MG63 (cell line): ENCODE results near the gene HMGN1. TPM values are rescaled to one million over a fixed set of nuclear protein-coding genes. Genes with fewer than 3 reads are reported as not detected.

ENCODE experiments used
- DNase-seq: peaks from one replicate; pipeline ENCODE4 v3.0.0-alpha.2; 2020
- H3K27me3 ChIP-seq: fragments of 250-450 bp; sonication (Bioruptor Pico); 2 replicates; pipeline ENCODE4 v1.5.1; 2020; ENCODE audit warnings: mild to moderate bottlenecking, moderate library complexity
- H3K36me3 ChIP-seq: fragments of 250-450 bp; sonication (Bioruptor Pico); 2 replicates; pipeline ENCODE4 v1.5.1; 2020; ENCODE audit warnings: mild to moderate bottlenecking, moderate library complexity
- H3K4me3 ChIP-seq: fragments of 250-450 bp; sonication (Bioruptor Pico); 2 replicates; pipeline ENCODE4 v1.5.1; 2020; ENCODE audit warnings: mild to moderate bottlenecking, moderate library complexity
- H3K9me3 ChIP-seq: fragments of 250-450 bp; sonication (Bioruptor Pico); 2 replicates; pipeline ENCODE4 v1.5.1; 2020; ENCODE audit warnings: mild to moderate bottlenecking, moderate library complexity
- total RNA-seq: library from RNA; depleted of rRNA; stranded (reverse); fragments of >200 nt; shearing (Covaris generic); gene quantifications from 2 replicates; pipeline ENCODE4 v1.2.3, GENCODE V29; 2014; ENCODE audit warnings: low replicate concordance

Gene HMGN1
- total RNA-seq, 1 experiment from 2014 or later = 474 TPM

DNA sequence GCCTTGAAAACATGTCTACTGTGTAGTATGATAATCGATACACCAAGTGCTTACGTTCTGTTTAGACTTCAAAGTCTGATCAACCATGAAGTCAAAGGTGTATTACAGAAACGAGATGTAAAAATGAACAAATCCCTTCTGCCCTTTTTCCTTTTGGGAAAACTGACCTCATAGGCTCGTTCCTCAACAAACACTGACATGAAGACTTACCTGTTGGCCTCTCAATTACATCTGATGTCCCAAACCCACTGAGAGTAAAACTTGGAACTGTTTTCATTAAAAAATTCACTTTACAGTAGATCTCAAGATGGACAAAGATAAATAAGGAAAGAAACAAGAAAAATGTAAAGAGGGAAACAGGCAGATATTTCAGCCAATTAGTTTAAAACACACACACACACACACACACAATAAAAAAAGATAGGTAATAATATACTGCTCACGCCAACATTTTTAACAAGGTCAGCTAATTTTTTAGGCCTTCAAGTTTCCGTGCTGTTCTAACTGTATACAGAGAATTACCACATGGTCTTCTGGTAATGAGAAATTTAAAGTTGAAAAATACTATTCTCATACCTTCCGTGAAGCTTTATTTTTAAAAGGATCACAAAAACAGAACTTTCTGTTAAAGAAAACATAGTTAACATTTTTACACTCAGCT is 2.1 kb downstream of the HMGN1 start:
- no peak for DNase-seq
- Histone ChIP-seq H3K27me3 (no peaks in the 10 kb centered on the region), H3K4me3 (peak overlapping the region; percentile 94), H3K36me3 (peaks cover 58% of the 10 kb centered on the region), H3K9me3 (no peaks in the 10 kb centered on the region)

DNA sequence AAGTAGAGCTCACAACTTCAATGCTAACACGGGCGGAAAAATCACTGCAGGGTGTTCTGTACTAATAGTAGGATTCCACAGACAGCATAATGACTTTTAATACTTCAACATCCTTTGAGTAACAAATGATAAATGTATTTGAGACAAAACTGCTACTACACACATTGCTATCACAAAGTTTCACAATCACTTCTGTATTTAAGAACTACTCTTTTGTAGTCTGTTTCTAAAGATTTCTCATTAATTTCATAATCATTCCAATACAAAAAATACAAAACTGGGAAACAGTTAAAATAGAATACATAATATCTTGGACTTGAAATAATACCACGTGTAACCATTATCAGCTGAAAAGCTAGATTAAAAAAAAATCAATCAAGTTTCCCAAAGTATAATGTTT is 2.7 kb downstream of the HMGN1 start:
- no peak overlapping the region for H3K4me3 ChIP-seq
- H3K9me3 ChIP-seq = no peaks in the 10 kb centered on the region
- peaks cover 64% of the 10 kb centered on the region for H3K36me3 ChIP-seq
- no peak for DNase-seq
- H3K27me3 ChIP-seq = no peaks in the 10 kb centered on the region

GRCh38 chr21:39345440-39345839 is 3.4 kb downstream of the HMGN1 start:
- Histone ChIP-seq H3K4me3 (no peak overlapping the region), H3K27me3 (no peaks in the 10 kb centered on the region), H3K36me3 (peaks cover 69% of the 10 kb centered on the region), H3K9me3 (no peaks in the 10 kb centered on the region)
- no peak for DNase-seq

- no peak overlapping the region for H3K4me3 ChIP-seq
- H3K36me3 ChIP-seq = peaks cover 69% of the 10 kb centered on the region
- DNase-seq = no peak
- H3K9me3 ChIP-seq = no peaks in the 10 kb centered on the region
- no peaks in the 10 kb centered on the region for H3K27me3 ChIP-seq
Measured at GRCh38 chr21:39344848-39345247, 4.0 kb downstream of the HMGN1 start.

- no peaks in the 10 kb centered on the region for H3K27me3 ChIP-seq
- H3K4me3 ChIP-seq = no peak overlapping the region
- no peaks in the 10 kb centered on the region for H3K9me3 ChIP-seq
- no peak for DNase-seq
- peaks cover 49% of the 10 kb centered on the region for H3K36me3 ChIP-seq
Measured at GRCh38 chr21:39341249-39341923, 7.5 kb downstream of the HMGN1 start.

DNA sequence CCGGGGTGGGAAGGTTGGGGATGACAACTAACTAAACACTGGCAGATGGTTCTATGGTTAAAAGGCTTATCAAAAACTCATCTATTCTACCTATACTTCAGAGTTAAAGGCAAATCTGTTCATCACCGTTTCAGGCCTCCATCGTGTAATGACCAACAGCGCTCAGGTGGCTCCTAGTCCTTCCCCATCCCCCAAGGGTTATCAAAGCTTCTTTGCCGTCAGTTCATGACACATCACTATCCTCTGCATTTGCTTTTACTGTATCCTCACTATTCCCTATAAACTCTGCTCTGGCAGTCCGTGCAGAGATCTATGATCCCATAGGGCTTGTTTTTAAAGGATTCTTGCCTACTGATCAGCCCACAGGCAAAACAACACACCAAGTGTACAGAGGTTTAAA is 8.2 kb downstream of the HMGN1 start:
- DNase-seq = no peak
- Histone ChIP-seq H3K27me3 (no peaks in the 10 kb centered on the region), H3K9me3 (no peaks in the 10 kb centered on the region), H3K4me3 (no peak overlapping the region), H3K36me3 (peaks cover 42% of the 10 kb centered on the region)

DNA sequence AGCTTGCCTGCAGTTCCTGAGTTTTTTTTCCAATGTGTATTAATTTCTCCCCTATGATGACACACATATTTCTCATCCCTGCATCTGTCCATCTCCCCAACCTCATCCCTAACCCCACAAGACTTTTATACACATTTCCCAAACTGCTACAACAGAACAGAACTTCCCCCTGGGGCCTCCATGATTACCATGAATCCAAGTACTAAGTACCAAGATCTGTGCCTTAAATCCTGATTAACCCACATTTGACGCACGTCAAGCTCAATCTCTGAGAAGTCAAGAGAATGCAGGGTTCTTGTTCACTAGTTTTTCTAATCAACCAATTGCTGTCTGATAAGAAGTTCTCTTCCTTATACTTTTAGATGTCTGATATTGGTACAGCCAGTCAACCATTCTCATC is 9.7 kb downstream of the HMGN1 start:
- Histone ChIP-seq H3K36me3 (peaks cover 27% of the 10 kb centered on the region), H3K9me3 (no peaks in the 10 kb centered on the region), H3K27me3 (no peaks in the 10 kb centered on the region), H3K4me3 (no peak overlapping the region)
- DNase-seq = no peak

- H3K36me3 ChIP-seq = peaks cover 8% of the 10 kb centered on the region
- peak overlapping the region; percentile 12; the same call in 1 of the 2 replicates for H3K4me3 ChIP-seq
- H3K9me3 ChIP-seq = no peaks in the 10 kb centered on the region
- no peaks in the 10 kb centered on the region for H3K27me3 ChIP-seq
- DNase-seq = peak; percentile 45
Measured at GRCh38 chr21:39336457-39337008, 12.4 kb downstream of the HMGN1 start.

DNA sequence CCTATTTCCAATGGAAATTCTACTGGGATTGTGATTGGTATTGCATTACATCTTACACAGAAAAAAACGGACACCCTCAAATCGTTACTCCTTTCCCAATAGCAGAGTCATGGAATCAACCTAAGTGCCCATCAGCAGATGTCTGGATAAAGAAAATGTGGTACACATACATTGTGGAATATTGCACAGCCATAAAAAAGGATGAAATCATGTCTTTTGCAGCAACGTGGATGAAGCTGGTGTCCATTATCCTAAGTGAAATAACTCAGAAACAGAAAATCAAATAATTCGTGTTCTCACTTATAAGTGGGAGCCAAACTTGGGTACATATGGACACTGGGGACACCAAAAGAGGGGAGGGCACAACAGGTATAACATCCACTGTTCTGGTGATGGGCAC is 14.3 kb downstream of the HMGN1 start:
- DNase-seq = no peak

DNA sequence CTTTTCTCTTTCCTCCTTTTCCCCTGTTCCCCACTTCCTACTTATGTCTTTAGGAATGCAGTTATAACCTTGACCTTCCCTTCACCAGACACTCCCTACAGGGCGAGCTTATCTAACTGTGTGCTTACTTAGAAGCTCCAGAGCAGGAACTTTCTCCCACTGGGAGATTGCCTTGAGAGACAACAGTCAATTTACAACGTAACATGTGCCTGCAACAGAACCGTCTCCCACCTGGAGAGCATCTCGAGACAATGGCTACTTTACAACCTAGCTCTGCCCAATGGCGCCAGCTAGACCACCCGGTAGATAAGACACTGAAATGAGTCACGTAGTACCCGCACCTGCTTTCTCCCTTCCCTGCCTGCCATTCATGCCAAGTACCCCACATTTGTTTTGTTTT is 16.7 kb downstream of the HMGN1 start:
- DNase-seq = no peak
- Histone ChIP-seq H3K27me3 (no peaks in the 10 kb centered on the region), H3K9me3 (no peaks in the 10 kb centered on the region), H3K36me3 (no peaks in the 10 kb centered on the region), H3K4me3 (no peak overlapping the region)

More for the DNA sequence above, 14.3 kb downstream of the HMGN1 start:
- H3K9me3 ChIP-seq = no peaks in the 10 kb centered on the region
- no peaks in the 10 kb centered on the region for H3K36me3 ChIP-seq
- no peak overlapping the region for H3K4me3 ChIP-seq
- H3K27me3 ChIP-seq = no peaks in the 10 kb centered on the region

DNA sequence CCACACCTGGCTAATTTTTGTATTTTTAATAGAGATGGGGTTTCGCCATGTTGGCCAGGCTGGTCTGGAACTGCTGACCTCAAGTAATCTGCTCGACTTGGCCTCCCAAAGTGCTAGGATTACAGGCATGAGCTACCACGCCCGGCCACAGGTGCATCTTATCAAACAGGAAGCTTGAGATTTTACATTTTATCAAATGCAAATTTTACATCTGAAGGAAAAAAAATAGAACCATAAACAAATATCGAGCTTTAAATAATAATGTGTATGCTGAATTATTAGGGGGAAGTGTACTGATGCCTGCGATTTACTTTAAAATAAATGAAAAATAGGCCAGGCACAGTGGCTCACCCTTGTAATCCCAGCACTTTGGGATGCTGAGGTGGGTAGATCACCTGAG is 18.9 kb downstream of the HMGN1 start:
- Histone ChIP-seq H3K36me3 (no peaks in the 10 kb centered on the region), H3K27me3 (no peaks in the 10 kb centered on the region), H3K4me3 (no peak overlapping the region), H3K9me3 (no peaks in the 10 kb centered on the region)
- DNase-seq = no peak

DNA sequence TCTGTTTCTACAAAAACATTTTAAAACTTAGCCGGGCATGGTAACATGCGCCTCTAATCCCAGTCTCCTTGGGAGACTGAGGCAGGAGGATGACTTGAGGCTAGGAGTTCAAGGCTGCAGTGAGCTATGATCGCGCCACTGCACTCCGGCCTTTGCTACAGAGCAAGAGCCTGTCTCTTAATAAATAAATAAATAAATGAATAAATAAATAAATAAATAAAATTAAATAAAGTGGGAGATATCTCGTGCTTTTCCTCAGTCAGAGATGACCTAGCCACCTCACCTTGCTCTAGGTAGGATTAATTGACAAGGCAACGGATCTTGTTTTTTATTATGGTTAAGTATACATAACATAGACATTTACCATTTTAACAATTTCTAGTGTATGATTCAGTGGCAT is 21.2 kb downstream of the HMGN1 start:
- Histone ChIP-seq H3K27me3 (no peaks in the 10 kb centered on the region), H3K9me3 (no peaks in the 10 kb centered on the region), H3K4me3 (no peak overlapping the region), H3K36me3 (no peaks in the 10 kb centered on the region)
- DNase-seq = no peak

- DNase-seq = no peak
- Histone ChIP-seq H3K27me3 (no peaks in the 10 kb centered on the region), H3K9me3 (no peaks in the 10 kb centered on the region), H3K4me3 (no peak overlapping the region), H3K36me3 (no peaks in the 10 kb centered on the region)
Measured at GRCh38 chr21:39326607-39327307, 22.1 kb downstream of the HMGN1 start.

- Histone ChIP-seq H3K4me3 (no peak overlapping the region), H3K9me3 (no peaks in the 10 kb centered on the region), H3K27me3 (no peaks in the 10 kb centered on the region), H3K36me3 (no peaks in the 10 kb centered on the region)
- no peak for DNase-seq
Measured at GRCh38 chr21:39325458-39325857, 23.4 kb downstream of the HMGN1 start.

- DNase-seq = no peak
- H3K4me3 ChIP-seq = no peak overlapping the region
- no peaks in the 10 kb centered on the region for H3K27me3 ChIP-seq
- no peaks in the 10 kb centered on the region for H3K9me3 ChIP-seq
- H3K36me3 ChIP-seq = no peaks in the 10 kb centered on the region
Measured at GRCh38 chr21:39321424-39321823, 27.5 kb downstream of the HMGN1 start.

DNA sequence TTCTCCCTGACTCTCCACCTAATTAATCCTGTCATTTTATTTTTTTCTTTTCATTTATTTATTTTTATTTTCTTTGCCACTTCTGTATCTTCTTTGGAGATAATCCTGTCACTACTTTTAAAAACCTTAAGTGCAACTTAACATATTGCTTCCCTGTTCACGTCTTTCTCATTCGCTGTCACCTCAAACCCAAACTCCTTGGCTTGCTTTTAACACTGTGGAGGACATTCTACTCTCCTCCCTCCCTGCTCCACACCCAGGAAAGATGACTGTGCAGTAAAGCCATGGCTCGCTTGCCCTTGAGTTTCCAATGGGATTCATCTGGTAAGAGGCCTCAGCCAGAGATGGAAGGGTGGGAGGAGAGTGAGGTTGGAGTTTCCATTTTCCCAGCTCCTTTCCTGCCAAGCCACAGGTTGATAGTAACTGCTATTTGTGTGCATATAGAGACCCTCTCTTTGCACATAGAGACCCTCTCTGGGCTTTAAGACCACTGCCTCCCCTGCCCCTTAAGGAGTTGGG is 29.0 kb downstream of the HMGN1 start:
- peak; percentile 11 for DNase-seq
- H3K4me3 ChIP-seq = no peak overlapping the region
- H3K36me3 ChIP-seq = no peaks in the 10 kb centered on the region
- H3K27me3 ChIP-seq = no peaks in the 10 kb centered on the region
- H3K9me3 ChIP-seq = no peaks in the 10 kb centered on the region

DNA sequence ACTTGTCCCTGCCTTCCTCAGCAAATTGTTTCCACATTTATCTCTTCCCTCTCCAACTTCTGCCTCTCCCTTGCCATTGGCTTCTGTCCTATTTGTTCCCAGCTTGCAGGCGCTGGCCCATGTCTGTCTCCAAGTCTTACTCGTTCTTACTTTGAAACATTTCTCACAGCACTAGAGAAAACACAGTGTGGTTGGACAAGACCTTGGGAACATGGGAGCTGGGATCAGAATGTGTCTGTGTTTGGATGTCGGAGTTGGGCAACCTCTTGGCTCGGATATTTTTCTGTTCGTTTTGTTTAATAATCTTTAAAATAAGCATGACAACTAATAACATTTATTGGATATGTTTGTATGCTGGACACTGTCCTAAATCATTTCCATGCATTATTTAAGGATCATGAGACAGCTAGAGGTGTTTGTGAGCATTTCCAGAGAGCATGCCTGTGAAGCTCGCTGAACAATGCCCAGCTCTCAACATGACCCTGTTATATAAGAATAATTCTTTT is 29.6 kb downstream of the HMGN1 start:
- H3K4me3 ChIP-seq = no peak overlapping the region
- no peaks in the 10 kb centered on the region for H3K36me3 ChIP-seq
- no peaks in the 10 kb centered on the region for H3K9me3 ChIP-seq
- no peaks in the 10 kb centered on the region for H3K27me3 ChIP-seq
- DNase-seq = no peak
